WI38 (cell line): ENCODE results near the gene SWAP70.

ENCODE experiments used
- H3K4me3 ChIP-seq: 2 replicates; pipeline ENCODE4 v1.5.1; 2011; ENCODE audit warnings: low read depth, mild to moderate bottlenecking, control low read depth, low read length
- CTCF ChIP-seq: IDR thresholded peaks from 2 replicates; pipeline ENCODE4 v1.5.1; 2012; ENCODE audit warnings: low read depth, mild to moderate bottlenecking, control low read depth, low read length

Gene SWAP70

GRCh38 chr11:9752091-9752490, 88.2 kb downstream of the SWAP70 start:
- TF ChIP-seq CTCF: no peak
- no peak overlapping the region for H3K4me3 ChIP-seq

GRCh38 chr11:9753021-9753420, 89.1 kb downstream of the SWAP70 start:
- TF ChIP-seq CTCF: no peak
- H3K4me3 ChIP-seq: no peak overlapping the region

- no peak overlapping the region for H3K4me3 ChIP-seq
- TF ChIP-seq CTCF: no peak
Measured at GRCh38 chr11:9754010-9754471, 90.2 kb downstream of the SWAP70 start.

GRCh38 chr11:9755561-9756185, 91.8 kb downstream of the SWAP70 start:
- no peak for TF ChIP-seq CTCF
- no peak overlapping the region for H3K4me3 ChIP-seq

GRCh38 chr11:9756461-9756860, 92.6 kb downstream of the SWAP70 start:
- no peak overlapping the region for H3K4me3 ChIP-seq
- TF ChIP-seq CTCF: no peak

GRCh38 chr11:9756878-9757277, 93.0 kb downstream of the SWAP70 start:
- no peak overlapping the region for H3K4me3 ChIP-seq
- TF ChIP-seq CTCF: no peak

- peak; percentile 37 for TF ChIP-seq CTCF
- H3K4me3 ChIP-seq: peak overlapping the region; percentile 51
Measured at GRCh38 chr11:9757809-9758636, 94.1 kb downstream of the SWAP70 start.
